22Rv1 (cell line): ENCODE data around the gene EFCAB8.

Source experiments
- H3K27ac ChIP-seq: fragments of 450-650 bp; 2 replicates; pipeline ENCODE4 v1.5.1; 2017
- ZFX ChIP-seq: fragments of 450-650 bp; IDR thresholded peaks from 2 replicates; pipeline ENCODE4 v1.6.1; 2017; ENCODE audit warnings: antibody characterized with exemption, borderline replicate concordance
- TF ChIP-seq, protein P1 (sequence below): fragments of 450-650 bp; IDR thresholded peaks from 2 replicates; pipeline ENCODE4 v1.5.1; 2017; ENCODE audit warnings: mild to moderate bottlenecking

Gene EFCAB8

GRCh38 chr20:32922466-32922865, 63.7 kb downstream of the EFCAB8 start:
- TF ChIP-seq ZFX: no peak
- TF ChIP-seq, protein P1, sequence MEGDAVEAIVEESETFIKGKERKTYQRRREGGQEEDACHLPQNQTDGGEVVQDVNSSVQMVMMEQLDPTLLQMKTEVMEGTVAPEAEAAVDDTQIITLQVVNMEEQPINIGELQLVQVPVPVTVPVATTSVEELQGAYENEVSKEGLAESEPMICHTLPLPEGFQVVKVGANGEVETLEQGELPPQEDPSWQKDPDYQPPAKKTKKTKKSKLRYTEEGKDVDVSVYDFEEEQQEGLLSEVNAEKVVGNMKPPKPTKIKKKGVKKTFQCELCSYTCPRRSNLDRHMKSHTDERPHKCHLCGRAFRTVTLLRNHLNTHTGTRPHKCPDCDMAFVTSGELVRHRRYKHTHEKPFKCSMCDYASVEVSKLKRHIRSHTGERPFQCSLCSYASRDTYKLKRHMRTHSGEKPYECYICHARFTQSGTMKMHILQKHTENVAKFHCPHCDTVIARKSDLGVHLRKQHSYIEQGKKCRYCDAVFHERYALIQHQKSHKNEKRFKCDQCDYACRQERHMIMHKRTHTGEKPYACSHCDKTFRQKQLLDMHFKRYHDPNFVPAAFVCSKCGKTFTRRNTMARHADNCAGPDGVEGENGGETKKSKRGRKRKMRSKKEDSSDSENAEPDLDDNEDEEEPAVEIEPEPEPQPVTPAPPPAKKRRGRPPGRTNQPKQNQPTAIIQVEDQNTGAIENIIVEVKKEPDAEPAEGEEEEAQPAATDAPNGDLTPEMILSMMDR: no peak
- H3K27ac ChIP-seq: no peak overlapping the region

GRCh38 chr20:32924781-32925180, 66.1 kb downstream of the EFCAB8 start:
- H3K27ac ChIP-seq: no peak overlapping the region
- TF ChIP-seq, protein P1: no peak
- TF ChIP-seq ZFX: no peak

DNA sequence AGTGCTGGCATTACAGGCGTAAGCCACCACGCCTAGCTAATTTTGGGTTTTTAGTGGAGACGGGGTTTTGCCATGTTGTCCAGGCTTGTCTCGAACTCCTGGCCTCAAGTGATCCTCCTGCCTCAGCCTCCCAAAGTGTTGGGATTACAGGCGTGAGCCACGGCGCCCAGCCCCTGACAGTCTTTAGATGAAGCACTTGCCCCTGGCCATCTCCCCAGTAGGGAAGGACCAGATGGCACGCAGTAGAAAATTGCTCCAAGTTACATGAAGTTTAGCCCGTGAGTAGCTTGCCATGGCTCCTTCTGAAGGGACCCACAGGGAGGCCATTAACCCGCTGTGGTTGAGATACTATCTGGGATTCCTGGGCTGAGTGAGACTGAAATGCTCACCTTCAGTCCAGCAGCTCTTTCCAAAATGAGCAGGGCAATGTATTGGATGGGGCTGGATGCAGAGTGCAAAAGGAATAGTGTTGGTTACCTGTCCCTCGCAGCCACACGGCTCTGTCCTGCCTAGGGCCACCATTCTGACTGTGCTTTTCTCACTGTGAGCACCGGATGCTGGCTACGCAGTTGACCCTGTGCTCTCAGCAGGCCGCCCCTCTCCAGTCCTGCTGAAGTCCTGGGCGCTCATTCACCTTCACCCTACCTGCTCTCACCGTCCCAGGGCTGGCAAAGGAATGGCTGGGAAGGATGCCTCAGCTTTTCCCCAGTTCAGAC, 66.9 kb downstream of the EFCAB8 start:
- TF ChIP-seq, protein P1: no peak
- TF ChIP-seq ZFX: no peak

GRCh38 chr20:32929162-32929561, 70.4 kb downstream of the EFCAB8 start:
- TF ChIP-seq, protein P1: no peak
- TF ChIP-seq ZFX: no peak
- H3K27ac ChIP-seq: no peak overlapping the region

More for the DNA sequence above, 66.9 kb downstream of the EFCAB8 start:
- H3K27ac ChIP-seq: no peak overlapping the region

DNA sequence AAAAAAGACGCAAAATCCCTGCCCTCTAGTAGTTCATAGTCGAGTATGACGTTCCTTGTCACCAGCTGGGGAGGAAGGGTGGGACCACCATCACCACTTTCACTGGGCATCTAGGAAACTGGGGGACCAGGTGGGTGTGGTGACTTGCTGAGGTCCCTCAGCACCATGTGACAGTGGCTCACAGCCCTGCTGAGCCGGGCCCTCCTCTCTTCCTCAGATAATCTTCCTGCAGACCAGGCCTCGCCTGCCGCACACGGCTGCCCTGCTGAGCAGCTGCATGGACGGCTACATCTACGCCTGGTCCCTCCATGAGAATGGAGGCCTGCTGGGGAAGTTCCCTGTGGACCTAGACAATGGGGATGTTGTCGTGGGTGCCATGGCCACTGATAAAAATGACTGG, 71.5 kb downstream of the EFCAB8 start:
- no peak overlapping the region for H3K27ac ChIP-seq
- no peak for TF ChIP-seq ZFX
- TF ChIP-seq, protein P1: no peak

- TF ChIP-seq, protein P1: no peak
- TF ChIP-seq ZFX: no peak
- no peak overlapping the region for H3K27ac ChIP-seq
These were observed 72.0 kb downstream of the EFCAB8 start for GRCh38 chr20:32930701-32931100.

DNA sequence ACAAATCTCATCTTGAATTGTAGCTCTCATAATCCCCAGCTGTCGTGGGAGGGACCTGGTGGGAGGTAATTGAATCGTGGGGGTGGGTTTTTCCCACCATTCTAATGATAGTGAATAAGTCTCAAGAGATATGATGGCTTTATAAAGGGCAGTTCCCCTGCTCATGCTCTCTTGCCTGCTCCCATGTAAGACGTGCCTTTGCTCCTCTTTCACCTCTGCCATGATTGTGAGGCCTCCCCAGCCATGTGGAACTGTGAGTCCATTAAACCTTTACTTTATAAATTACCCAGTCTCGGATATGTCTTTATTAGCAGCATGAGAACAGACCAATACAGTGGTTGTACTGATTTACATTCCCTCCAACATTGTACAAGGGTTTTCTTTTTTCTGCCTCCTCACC, 75.9 kb downstream of the EFCAB8 start:
- H3K27ac ChIP-seq: no peak overlapping the region

More for the DNA sequence above, 75.9 kb downstream of the EFCAB8 start:
- TF ChIP-seq, protein P1: no peak
- TF ChIP-seq ZFX: no peak
